GM21576 (cell line): ENCODE measurements around the gene SMAD3.

Source experiments
- ATAC-seq: cut with Tn5 transposase; IDR thresholded peaks from one replicate; pipeline ENCODE4 v1.9.1; 2021; ENCODE audit warnings: mild to moderate bottlenecking, moderate library complexity; ENCODE audit not compliant: unreplicated experiment

SMAD3 gene

GRCh38 chr15:67158367-67158766, 93.0 kb downstream of the SMAD3 start:
- ATAC-seq: no peak

GRCh38 chr15:67161412-67161811, 96.0 kb downstream of the SMAD3 start:
- no peak for ATAC-seq

DNA sequence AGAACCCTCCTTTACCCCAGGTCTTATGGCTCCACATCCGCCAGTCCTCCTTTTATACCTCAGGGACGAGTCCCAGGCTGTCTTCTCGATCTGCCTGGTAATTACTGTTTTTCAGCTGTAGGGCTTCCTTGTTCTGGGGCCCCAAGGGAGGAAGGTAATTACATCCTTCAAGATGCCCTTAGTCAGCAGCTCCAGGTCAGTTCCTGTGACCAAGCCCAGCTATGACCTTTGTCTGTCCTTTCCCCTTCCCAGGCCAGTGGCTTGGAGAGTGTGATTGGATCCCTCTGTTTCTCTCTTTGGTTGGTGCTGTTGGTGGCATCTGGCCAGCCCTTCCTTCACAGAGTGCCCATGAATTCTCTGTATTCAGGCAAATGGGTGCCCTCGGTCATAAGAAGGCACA, 96.5 kb downstream of the SMAD3 start:
- ATAC-seq: no peak

DNA sequence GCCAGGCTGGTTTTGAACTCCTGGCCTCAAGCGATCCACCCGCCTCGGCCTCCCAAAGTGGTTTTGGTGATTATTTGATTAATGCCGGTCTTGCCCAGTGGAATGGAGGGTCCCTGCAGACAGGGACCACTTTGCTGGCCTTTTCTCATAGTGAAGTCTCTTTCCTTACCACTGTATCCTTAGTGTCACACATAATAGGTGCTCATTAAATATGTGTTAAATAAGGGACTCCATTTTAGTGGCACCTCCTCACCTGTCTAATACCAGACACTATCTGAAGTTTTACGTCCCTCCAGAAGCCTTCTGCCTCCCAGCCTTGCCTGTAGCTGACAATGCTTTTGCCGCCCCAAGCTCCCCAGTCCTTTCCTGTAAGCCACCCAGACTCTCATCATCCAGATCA, 97.8 kb downstream of the SMAD3 start:
- no peak for ATAC-seq

DNA sequence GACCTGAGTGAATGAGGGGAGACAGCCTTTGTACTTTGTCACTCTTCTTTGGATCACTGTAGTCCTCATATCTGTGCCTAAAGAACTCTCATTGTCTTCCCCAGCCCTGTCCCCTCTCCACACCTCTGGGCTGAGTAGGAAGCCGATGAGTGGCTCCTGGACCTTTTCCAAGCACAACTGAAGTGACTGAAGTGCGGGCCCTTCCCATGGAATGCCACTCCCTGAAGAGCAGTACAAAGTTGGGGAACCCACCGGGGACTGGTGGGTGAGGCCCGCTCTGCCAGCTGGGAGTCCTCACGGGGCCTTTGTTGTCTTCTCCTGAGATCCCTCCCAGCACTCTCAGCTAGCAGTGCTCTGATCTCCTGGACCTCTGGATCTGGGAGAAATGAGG, 99.0 kb downstream of the SMAD3 start:
- ATAC-seq: no peak

- ATAC-seq: no peak
These were observed 99.4 kb downstream of the SMAD3 start for GRCh38 chr15:67164811-67165253.

DNA sequence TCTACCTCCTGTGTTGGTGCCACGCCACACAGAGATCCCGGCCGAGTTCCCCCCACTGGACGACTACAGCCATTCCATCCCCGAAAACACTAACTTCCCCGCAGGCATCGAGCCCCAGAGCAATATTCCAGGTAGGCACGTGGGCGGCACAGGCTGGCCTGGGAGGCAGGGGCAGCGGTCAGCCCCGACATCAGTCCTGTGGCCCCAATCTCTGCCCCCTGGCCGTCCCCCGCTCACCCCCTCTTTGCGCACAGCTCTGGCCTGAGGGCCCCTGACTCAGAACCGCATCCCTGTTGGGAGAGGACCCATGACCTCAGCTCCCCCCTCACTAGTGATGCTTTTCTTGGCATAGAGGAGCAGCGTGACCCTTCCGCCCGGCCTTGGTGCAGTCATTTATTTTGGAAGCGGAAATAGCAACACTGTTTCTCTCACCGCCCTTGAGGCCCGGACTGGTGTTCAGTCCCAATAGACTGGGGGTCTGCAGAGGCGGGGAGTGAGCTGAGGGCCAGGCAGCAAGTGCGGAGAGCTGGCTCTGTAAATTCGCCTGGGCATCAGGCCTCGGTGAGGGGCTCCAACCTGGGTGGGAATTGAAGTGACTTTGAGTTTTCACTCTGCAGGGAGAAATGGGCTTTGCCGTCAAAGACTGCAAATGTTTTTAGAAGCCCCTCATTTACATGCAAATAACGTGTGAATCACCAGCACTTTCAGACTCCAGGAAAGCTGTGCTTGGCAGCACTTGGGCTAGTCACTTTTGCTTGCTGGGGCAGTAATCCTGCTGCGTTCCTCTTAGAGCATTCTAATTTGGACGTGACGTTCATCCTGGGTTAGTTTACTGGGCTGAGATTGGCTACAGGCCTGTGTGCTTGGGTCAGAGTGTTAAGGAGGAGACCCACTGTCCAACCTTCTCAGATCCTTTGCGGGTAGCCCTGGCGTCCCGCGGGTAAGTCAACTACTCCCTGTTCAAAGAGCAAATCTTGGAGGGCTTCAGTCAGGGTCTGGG, 100.2 kb downstream of the SMAD3 start:
- ATAC-seq: no peak

DNA sequence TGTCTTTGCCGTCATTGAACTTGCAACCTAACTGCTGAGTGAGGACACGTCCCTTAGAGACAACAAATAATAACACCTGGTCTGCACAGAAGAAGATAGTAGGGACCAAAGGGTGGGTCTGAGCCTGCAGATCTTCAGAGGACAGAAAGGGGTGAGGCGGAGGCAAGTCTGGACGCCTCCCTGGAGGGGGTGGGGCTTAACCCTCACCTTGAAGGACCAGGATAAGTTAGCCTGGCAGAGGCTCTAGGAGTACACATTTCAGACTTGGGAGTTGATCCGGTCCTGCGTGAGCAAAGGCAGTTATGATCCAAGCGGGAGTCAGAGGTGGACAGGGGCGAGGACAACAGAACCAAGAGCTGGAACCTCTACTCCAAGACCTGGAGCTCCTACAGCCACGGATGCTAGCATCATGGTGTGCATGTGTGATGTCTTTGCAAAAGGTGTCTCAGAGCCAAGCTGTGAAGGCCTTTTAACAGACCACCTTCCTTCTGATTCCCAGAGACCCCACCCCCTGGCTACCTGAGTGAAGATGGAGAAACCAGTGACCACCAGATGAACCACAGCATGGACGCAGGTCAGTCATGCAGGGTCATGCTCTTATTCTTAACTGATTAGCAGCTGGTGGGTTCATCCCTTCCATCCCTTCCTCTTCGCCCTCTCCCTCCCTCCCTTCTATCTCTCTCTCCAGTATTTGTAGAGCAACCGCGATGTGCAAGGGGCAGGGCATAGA, 101.0 kb downstream of the SMAD3 start:
- no peak for ATAC-seq

DNA sequence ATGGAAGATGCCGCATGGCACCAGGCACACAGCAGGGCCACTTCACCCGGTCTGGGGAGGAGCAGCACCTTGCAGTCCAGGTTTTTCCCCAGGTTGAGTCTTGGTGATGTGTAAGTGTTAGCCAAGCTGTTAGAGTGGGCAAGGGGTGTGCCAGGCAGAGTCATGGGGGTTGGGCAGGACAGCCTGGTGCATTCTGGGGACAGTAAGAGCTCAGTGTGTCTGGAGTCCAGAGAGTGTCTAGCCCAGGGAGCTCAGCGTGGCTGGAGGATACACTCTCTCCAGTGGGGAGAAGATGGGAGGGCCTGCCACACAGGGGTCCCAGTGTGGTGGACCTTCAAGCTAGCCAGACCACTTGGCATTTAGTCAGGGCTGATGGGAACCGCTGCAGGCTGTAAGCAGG, 101.7 kb downstream of the SMAD3 start:
- ATAC-seq: no peak

- no peak for ATAC-seq
These were observed 103.3 kb downstream of the SMAD3 start for GRCh38 chr15:67168694-67169093.

- no peak for ATAC-seq
These were observed 104.9 kb downstream of the SMAD3 start for GRCh38 chr15:67170143-67170925.

DNA sequence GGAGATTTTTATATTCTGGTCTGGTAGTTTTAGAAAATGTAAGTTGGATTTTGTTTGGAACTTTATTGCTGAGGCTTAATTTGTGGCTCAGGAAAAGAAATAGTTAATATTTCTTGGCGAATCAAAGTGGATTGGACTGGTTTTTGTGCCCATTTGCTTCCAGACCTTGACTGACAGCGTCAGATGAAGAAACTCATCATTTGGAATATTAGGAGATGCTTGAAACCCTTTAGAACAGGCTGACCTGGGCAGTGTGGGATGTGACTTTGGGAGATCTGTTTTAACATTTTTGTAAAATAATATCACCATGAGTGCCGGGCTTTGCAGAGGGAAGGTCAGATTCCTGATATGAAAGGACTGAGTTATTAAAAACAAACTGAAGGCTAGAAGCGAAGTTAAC, 106.1 kb downstream of the SMAD3 start:
- no peak for ATAC-seq

- no peak for ATAC-seq
These were observed 106.8 kb downstream of the SMAD3 start for GRCh38 chr15:67172172-67172571.

DNA sequence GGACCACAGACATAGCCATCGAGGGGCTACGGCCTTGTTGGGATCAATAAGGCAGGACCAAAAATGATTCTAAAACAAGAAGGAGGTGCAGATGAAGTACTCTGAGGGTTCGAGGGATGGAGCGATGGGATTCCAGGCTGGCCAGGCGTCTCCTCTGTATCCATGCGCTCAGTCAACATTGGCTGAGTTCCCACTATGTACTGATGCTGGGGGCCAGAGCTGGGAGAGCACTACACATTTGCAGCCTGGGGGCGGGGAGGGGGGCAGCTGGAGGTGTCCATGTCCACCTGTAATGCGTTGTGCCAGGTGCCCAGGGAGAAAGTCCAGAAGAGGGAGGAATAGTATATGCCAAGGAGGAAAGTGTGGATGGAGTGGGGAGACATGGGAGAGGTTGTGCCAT, 107.6 kb downstream of the SMAD3 start:
- ATAC-seq: no peak

- ATAC-seq: no peak
These were observed 108.4 kb downstream of the SMAD3 start for GRCh38 chr15:67173786-67174185.

GRCh38 chr15:67174446-67174845, 109.0 kb downstream of the SMAD3 start:
- no peak for ATAC-seq

GRCh38 chr15:67174864-67175573, 109.6 kb downstream of the SMAD3 start:
- no peak for ATAC-seq

- ATAC-seq: no peak
These were observed 110.3 kb downstream of the SMAD3 start for GRCh38 chr15:67175643-67176071.

- no peak for ATAC-seq
These were observed 111.0 kb downstream of the SMAD3 start for GRCh38 chr15:67176195-67176971.

DNA sequence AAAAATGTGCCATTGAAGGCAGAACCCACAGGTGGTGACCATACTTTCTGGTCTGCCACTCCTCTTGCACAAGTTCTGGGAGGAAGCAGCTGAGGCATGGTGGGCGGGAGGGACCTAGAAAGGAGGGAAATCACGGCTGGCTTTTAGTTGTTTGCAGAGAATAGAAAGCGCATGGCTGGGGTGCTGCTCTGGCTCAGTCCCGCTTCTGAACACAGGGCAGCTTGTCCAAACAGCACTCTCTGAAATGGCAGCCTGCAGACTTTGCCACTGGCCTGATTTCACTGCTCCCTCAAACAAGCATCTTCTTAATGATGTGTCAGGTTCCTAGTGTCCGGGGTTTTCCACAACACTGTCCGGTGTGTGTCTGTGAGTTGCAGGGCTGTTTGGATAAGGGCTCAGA, 112.3 kb downstream of the SMAD3 start:
- no peak for ATAC-seq
